K562 (cell line): ENCODE data around the gene ITGB2. TPM values are rescaled to one million over a fixed set of nuclear protein-coding genes. Genes with fewer than 3 reads are reported as not detected.
A peak's percentile ranks its signal among the peaks of the same experiment; 100 is the strongest.

Experiments used
- ATAC-seq: fragments of 200-7000 bp; cut with Tn5 transposase; 3 replicates; pipeline ENCODE4 v1.9.1; 2020; ENCODE audit warnings: moderate library complexity
- BruUV-seq: library from RNA; stranded (reverse); fragments of 400-500 nt; replicated peaks from 2 replicates; lab custom pipeline; 2021; lab: Mats Ljungman, UMichigan
- CTCF ChIA-PET: fragments of 300-600 bp; formaldehyde crosslinking; extraction: SDS; loops from one replicate; lab custom pipeline; 2021; ENCODE audit warnings: low intra/inter-chr PET ratio; lab: Yijun Ruan, JAX
- POLR2A ChIA-PET: fragments of 300-600, 350-650 bp; sonication (Branson Sonifier 250); formaldehyde crosslinking; extraction: SDS; loops from one replicate; lab custom pipeline; 2021; ENCODE audit warnings: antibody characterized with exemption, inconsistent platforms; lab: Yijun Ruan, JAX
- DNase-seq, 4 experiments: peaks; one replicate each; pipeline versions ENCODE4 v3.0.0 to v3.0.0-alpha.2; 2011 to 2018; ENCODE audit warnings: low spot score in 3 of 4, mixed read lengths in 3 of 4; ENCODE audit errors: extremely low read depth in 1 of 4
- FAIRE-seq: peaks from 2 replicates; lab custom pipeline; 2011; peaks lifted over from hg19 to GRCh38; lab: Jason Lieb, UNC
- H2AFZ ChIP-seq: 2 replicates; pipeline ENCODE4 v1.6.0; 2011; ENCODE audit warnings: low read depth, low read length, control low read depth, inconsistent platforms
- H3K27ac ChIP-seq: fragments of 200-600 bp; 3 replicates; pipeline ENCODE4 v1.8.0; 2011; ENCODE audit warnings: low read depth, mild to moderate bottlenecking, control low read depth, inconsistent platforms, low read length, moderate library complexity, mixed read lengths; ENCODE audit errors: extremely low read depth
- H3K27me3 ChIP-seq, 2 experiments: fragments of 300-600 bp in 1 of 2; 2 replicates in 1 of 2; 3 replicates in 1 of 2; pipeline versions ENCODE4 v1.6.0 to v1.8.0; 2011; ENCODE audit warnings: inconsistent platforms in 2 of 2, low read length in 2 of 2, mild to moderate bottlenecking in 1 of 2, mixed read lengths in 1 of 2, moderate library complexity in 1 of 2; ENCODE audit not compliant: control insufficient read depth in 2 of 2, insufficient read depth in 2 of 2
- H3K36me3 ChIP-seq: fragments of 300-600 bp; 3 replicates; pipeline ENCODE4 v1.8.0; 2011; ENCODE audit warnings: mild to moderate bottlenecking, low read length, inconsistent platforms; ENCODE audit not compliant: control insufficient read depth, insufficient read depth
- H3K4me1 ChIP-seq, 2 experiments: fragments of 200-600 bp in 1 of 2; replicated peaks in 1 of 2; 2 replicates in 1 of 2; 3 replicates in 1 of 2; pipeline versions ENCODE4 v1.5.1 to v1.8.0; 2011; ENCODE audit warnings: inconsistent platforms in 2 of 2, low read length in 2 of 2, mild to moderate bottlenecking in 1 of 2, mixed read lengths in 1 of 2, moderate library complexity in 1 of 2; ENCODE audit not compliant: control insufficient read depth in 2 of 2, insufficient read depth in 2 of 2
- H3K4me2 ChIP-seq: 2 replicates; pipeline ENCODE4 v1.6.1; 2011; ENCODE audit warnings: low read length, control low read depth, inconsistent platforms, mixed read lengths; ENCODE audit not compliant: insufficient read depth
- H3K4me3 ChIP-seq: fragments of 200-600 bp; sonication (generic), shearing (Covaris generic); 2 replicates; pipeline ENCODE4 v1.5.1; 2016; ENCODE audit warnings: control low read depth, inconsistent platforms
- H3K79me2 ChIP-seq: fragments of 200-600 bp; 3 replicates; pipeline ENCODE4 v1.8.0; 2011; ENCODE audit warnings: low read length, inconsistent platforms; ENCODE audit not compliant: control insufficient read depth, insufficient read depth
- H3K9ac ChIP-seq, 2 experiments: 2 replicates each; pipeline versions ENCODE4 v1.6.0 to v1.6.1; 2011; ENCODE audit warnings: low read depth in 2 of 2, low read length in 2 of 2, control low read depth in 1 of 2, inconsistent platforms in 1 of 2, mild to moderate bottlenecking in 1 of 2, mixed read lengths in 1 of 2; ENCODE audit not compliant: insufficient read depth in 1 of 2
- H3K9me1 ChIP-seq: one replicate; pipeline ENCODE4 v1.6.0; 2011; ENCODE audit warnings: inconsistent platforms, mild to moderate bottlenecking, low read length, moderate library complexity; ENCODE audit not compliant: control insufficient read depth, insufficient read depth
- H3K9me3 ChIP-seq: replicated peaks from 2 replicates; pipeline ENCODE4 v1.5.1; 2011; ENCODE audit warnings: low read depth, low read length, inconsistent platforms; ENCODE audit not compliant: control insufficient read depth, insufficient read depth
- H4K20me1 ChIP-seq: replicated peaks from 2 replicates; pipeline ENCODE4 v1.6.1; 2011; ENCODE audit warnings: low read length, inconsistent platforms, mixed read lengths; ENCODE audit not compliant: control insufficient read depth, insufficient read depth
- HMGN3 ChIP-seq: IDR thresholded peaks from 2 replicates; pipeline ENCODE4 v1.6.1; 2011; ENCODE audit warnings: borderline replicate concordance, low read depth, mild to moderate bottlenecking, mixed read lengths, low read length; ENCODE audit not compliant: insufficient read length; ENCODE audit errors: extremely low read depth
- NFXL1 ChIP-seq: fragments of 450-650 bp; formaldehyde crosslinking; IDR thresholded peaks from 2 replicates; pipeline ENCODE4 v1.4.0; 2021; ENCODE audit warnings: mild to moderate bottlenecking
- PCBP1 ChIP-seq: fragments of 200-400 bp; formaldehyde crosslinking; IDR thresholded peaks from 2 replicates; pipeline ENCODE4 v1.6.1; 2018; ENCODE audit warnings: mild to moderate bottlenecking, low read depth, low read length; ENCODE audit not compliant: poor library complexity, severe bottlenecking
- WGBS: fragments of 100-300 bp; shearing (Covaris generic); methylation state at CpG from one replicate; pipeline ENCODE4 v1.1.6; 2016; ENCODE audit warnings: low coverage, mixed read lengths; ENCODE audit not compliant: insufficient coverage; ENCODE audit errors: missing lambda C conversion rate; 5-methylcytosine and 5-hydroxymethylcytosine counted together
- in situ Hi-C: fragments of 300-500 bp; cut with MboI; formaldehyde crosslinking; loops from 4 replicates; pipeline ENCODE4 v1.15.0; 2018; ENCODE audit warnings: inconsistent platforms, mixed read lengths
- intact Hi-C: fragments of 100-400 bp; cut with micrococcal nuclease; formaldehyde crosslinking; loops from 2 replicates; pipeline ENCODE4 v1.14.2; 2022
- polyA plus RNA-seq, 8 experiments: library from polyadenylated mRNA; depleted of rRNA in 4 of 8; stranded (reverse) in 5 of 8; unstranded in 3 of 8; fragments of >200 nt; fragmentation: Nextera tagmentation in 2 of 8; fragmentation: Illumina TruSeq in 1 of 8; extraction: Ambion mirVana in 2 of 8; extraction: Trizol in 1 of 8; gene quantifications; 2 replicates each; pipeline versions ENCODE4 v1.2.1 to v1.2.3, GENCODE V29; 2011 to 2014; ENCODE audit warnings: inconsistent platforms in 1 of 8, missing spikeins in 1 of 8
- total RNA-seq, 7 experiments: library from RNA; depleted of rRNA in 6 of 7; stranded (reverse); fragments of >200 nt in 6 of 7; fragmentation: Illumina TruSeq in 2 of 7; extraction: Trizol in 2 of 7; gene quantifications; 2 replicates each; pipeline versions ENCODE4 v1.2.1 to v1.2.3, GENCODE V29; 2011 to 2021; ENCODE audit warnings: low replicate concordance in 1 of 7

ITGB2 gene
- total and polyA plus RNA-seq, 9 of the 15 experiments (the other 6 are each of a cell fraction or from before 2014, with no cell fraction given), result 0.07 to 1.3 (median 0.51) TPM; not detected in 2

- in situ Hi-C loops, result loop anchor here (10.0 to 25.0 kb wide), 2 partner anchors 488 to 880 kb away; no protein-coding TSS in a partner anchor
- peaks cover 29% of the 10 kb centered on the region for H4K20me1 ChIP-seq
- H3K27ac ChIP-seq, result no peak overlapping the region
- DNase-seq (no peak), FAIRE-seq (no peak), ATAC-seq (no peak)
- H3K27me3 ChIP-seq, result no peaks in the 10 kb centered on the region
- no peak overlapping the region; a peak in 1 of 4 replicates for H3K9ac ChIP-seq
- WGBS, result 92% methylated on average over 22 of the region's 22 CpGs
- H2AFZ ChIP-seq, result no peak overlapping the region
- H3K79me2 ChIP-seq, result peaks cover 58% of the 10 kb centered on the region
- no peak overlapping the region for H3K4me3 ChIP-seq
- TF ChIP-seq NFXL1 (CRISPR knock-in tag), result no peak
- no peak for TF ChIP-seq PCBP1
- TF ChIP-seq HMGN3, result peak; percentile 29
- no peaks in the 10 kb centered on the region for H3K9me1 ChIP-seq
- H3K4me1 ChIP-seq, result peaks cover 0 to 41% of the 10 kb centered on the region in 2 experiments; a peak in 1 of 5 replicates
- POLR2A ChIA-PET, result interaction anchor here (0.6 to 1.3 kb wide), 4 partner anchors 9 to 63 kb away, joined by 3 read pairs; no protein-coding TSS in a partner anchor
- intact Hi-C loops, result no loop called here
- H3K9me3 ChIP-seq, result no peaks in the 10 kb centered on the region
- H3K4me2 ChIP-seq, result no peak overlapping the region
- CTCF ChIA-PET, result no interaction called here
- BruUV-seq, result no TSS peak
- H3K36me3 ChIP-seq, result peaks cover 95% of the 10 kb centered on the region
These were observed 36.5 kb upstream of the ITGB2 start for GRCh38 chr21:44957047-44957831.
